WTC11 (cell line): Measurements from ENCODE around the gene MIPOL1.

Experiments used
- GTF2I ChIP-seq: fragments of 250-450 bp; sonication (Bioruptor Pico); conservative IDR thresholded peaks from 2 replicates; pipeline ENCODE4 v1.4.0; 2021; ENCODE audit warnings: mild to moderate bottlenecking
- JUN ChIP-seq: sonication (generic); formaldehyde crosslinking; IDR thresholded peaks from 2 replicates; pipeline ENCODE4 v1.8.0; 2023; ENCODE audit warnings: mild to moderate bottlenecking, missing genetic modification reagents
- ZNF416 ChIP-seq: fragments of 250-450 bp; sonication (Bioruptor Pico); IDR thresholded peaks from 2 replicates; pipeline ENCODE4 v1.9.0; 2021; ENCODE audit warnings: mild to moderate bottlenecking, inconsistent platforms
- TF ChIP-seq, protein P1 (sequence below): fragments of 200-600 bp; IDR thresholded peaks from 2 replicates; pipeline ENCODE4 v1.8.0; 2022; ENCODE audit warnings: antibody characterized with exemption

DNA sequence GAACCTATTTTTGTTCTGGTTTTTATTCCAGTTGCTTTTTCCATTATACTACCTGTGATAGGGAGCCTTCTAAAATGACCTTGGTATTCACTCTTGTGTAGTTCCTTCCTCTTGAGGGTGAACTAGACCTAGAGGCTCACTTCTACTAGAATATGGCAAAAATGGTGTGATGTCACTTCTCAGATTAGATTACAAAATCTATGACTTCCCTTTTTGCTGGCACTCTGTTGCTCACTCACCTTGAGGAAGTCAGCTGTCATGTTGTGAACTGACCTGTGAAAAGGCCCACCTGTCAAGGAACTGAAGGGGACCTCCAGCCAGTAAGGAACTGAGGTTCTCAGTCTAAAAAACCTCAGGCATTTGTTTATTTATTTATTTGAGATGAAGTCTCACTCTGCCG lies 5.7 kb downstream of the MIPOL1 start:
- TF ChIP-seq JUN (CRISPR knock-in tag) (no peak), GTF2I (CRISPR knock-in tag) (no peak), ZNF416 (CRISPR knock-in tag) (no peak)
- TF ChIP-seq, protein P1, sequence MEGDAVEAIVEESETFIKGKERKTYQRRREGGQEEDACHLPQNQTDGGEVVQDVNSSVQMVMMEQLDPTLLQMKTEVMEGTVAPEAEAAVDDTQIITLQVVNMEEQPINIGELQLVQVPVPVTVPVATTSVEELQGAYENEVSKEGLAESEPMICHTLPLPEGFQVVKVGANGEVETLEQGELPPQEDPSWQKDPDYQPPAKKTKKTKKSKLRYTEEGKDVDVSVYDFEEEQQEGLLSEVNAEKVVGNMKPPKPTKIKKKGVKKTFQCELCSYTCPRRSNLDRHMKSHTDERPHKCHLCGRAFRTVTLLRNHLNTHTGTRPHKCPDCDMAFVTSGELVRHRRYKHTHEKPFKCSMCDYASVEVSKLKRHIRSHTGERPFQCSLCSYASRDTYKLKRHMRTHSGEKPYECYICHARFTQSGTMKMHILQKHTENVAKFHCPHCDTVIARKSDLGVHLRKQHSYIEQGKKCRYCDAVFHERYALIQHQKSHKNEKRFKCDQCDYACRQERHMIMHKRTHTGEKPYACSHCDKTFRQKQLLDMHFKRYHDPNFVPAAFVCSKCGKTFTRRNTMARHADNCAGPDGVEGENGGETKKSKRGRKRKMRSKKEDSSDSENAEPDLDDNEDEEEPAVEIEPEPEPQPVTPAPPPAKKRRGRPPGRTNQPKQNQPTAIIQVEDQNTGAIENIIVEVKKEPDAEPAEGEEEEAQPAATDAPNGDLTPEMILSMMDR: no peak
